Breast epithelium (tissue), 3 donors: ENCODE data around the gene PRCD.

Source experiments
- POLR2A ChIP-seq: fragments of 450-650 bp; IDR thresholded peaks from one replicate; pipeline ENCODE4 v1.6.1; 2016; ENCODE audit warnings: antibody characterized with exemption, mild to moderate bottlenecking, moderate library complexity
- POLR2AphosphoS5 ChIP-seq, 3 donors: sonication (generic); formaldehyde crosslinking; IDR thresholded peaks; one replicate each; pipeline ENCODE4 v1.6.1; 2017; ENCODE audit warnings: antibody characterized with exemption in 3 of 3
- TF ChIP-seq, protein P1 (sequence below), 3 donors: fragments of 450-650 bp; IDR thresholded peaks; one replicate each; pipeline ENCODE4 v1.5.1; 2016 to 2017; ENCODE audit warnings: antibody characterized with exemption in 3 of 3, mild to moderate bottlenecking in 3 of 3, moderate library complexity in 3 of 3

DNA sequence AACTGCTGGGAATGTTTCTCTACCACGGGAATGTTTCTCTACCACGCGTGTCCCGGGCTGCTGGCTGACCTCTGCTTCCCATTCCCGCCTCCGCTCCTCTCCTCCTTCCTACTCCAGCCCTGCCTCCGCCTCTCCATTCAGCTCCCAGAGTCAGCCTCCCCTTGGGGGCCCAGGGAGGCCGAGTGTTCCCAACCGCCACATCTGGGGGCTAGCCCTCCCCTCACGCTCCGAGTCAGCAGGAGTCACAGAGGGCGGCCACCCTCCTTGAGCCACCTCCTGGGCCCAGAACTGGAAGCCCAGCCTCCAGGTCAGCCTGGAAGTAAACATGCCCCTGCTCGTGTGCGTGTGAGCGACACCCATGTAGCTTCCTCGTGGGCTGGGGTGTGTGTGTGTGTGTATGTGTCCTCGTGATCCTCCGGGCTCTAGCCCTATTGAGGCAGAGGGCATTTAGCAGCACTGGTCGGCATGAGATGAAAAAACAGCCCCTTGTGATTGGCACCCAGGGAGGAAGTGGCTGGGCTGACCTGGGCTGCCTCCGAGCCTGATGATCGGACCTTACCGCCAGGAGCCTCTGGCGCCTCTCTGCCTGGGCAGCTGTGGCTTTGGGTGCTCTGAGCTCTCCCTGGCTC is 9.6 kb upstream of the PRCD start:
- TF ChIP-seq POLR2AphosphoS5 (IDR thresholded peaks at IDR 0.05) (peak in 2 of 3 donors; percentile 46 to 54), POLR2A (no peak)
- TF ChIP-seq, protein P1, sequence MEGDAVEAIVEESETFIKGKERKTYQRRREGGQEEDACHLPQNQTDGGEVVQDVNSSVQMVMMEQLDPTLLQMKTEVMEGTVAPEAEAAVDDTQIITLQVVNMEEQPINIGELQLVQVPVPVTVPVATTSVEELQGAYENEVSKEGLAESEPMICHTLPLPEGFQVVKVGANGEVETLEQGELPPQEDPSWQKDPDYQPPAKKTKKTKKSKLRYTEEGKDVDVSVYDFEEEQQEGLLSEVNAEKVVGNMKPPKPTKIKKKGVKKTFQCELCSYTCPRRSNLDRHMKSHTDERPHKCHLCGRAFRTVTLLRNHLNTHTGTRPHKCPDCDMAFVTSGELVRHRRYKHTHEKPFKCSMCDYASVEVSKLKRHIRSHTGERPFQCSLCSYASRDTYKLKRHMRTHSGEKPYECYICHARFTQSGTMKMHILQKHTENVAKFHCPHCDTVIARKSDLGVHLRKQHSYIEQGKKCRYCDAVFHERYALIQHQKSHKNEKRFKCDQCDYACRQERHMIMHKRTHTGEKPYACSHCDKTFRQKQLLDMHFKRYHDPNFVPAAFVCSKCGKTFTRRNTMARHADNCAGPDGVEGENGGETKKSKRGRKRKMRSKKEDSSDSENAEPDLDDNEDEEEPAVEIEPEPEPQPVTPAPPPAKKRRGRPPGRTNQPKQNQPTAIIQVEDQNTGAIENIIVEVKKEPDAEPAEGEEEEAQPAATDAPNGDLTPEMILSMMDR (IDR thresholded peaks at IDR 0.05), result no peak
